Naive thymus-derived CD8-positive, alpha-beta T cell (primary cell): ENCODE measurements around the gene PIR. TPM values are rescaled to one million over a fixed set of nuclear protein-coding genes. Genes with fewer than 3 reads are reported as not detected.

Experiments used
- ATAC-seq, 2 donors: fragments of 150-1000 bp; cut with Tn5 transposase in 1 of 2; sonication (Bioruptor Pico), chemical (Tn5 transposase) in 1 of 2; 1 replicate in 1 of 2; 2 replicates in 1 of 2; pipeline ENCODE4 v1.10.0; 2021; ENCODE audit warnings: mild to moderate bottlenecking in 2 of 2, moderate library complexity in 2 of 2
- POLR2A ChIA-PET: fragments of 350-600 bp; sonication (Branson Sonifier 250); formaldehyde crosslinking; loops from one replicate; lab custom pipeline; 2021; ENCODE audit warnings: antibody characterized with exemption; lab: Charles Lee
- DNase-seq, 10 donors: peaks; one replicate each; pipeline versions ENCODE4 v3.0.0 to v3.0.0-alpha.2; 2020 to 2022
- H3K27ac Mint-ChIP-seq, 10 donors: one replicate each; pipeline ENCODE4 v1.8.0; 2020 to 2022; ENCODE audit warnings: mild to moderate bottlenecking in 10 of 10, mixed read lengths in 10 of 10, moderate library complexity in 4 of 10, inconsistent platforms in 1 of 10
- H3K27me3 Mint-ChIP-seq, 5 donors: one replicate each; pipeline ENCODE4 v1.8.0; 2021 to 2022; ENCODE audit warnings: mixed read lengths in 5 of 5
- H3K36me3 Mint-ChIP-seq, 3 donors: one replicate each; pipeline ENCODE4 v1.8.0; 2020 to 2022; ENCODE audit warnings: mixed read lengths in 3 of 3, mild to moderate bottlenecking in 2 of 3, inconsistent platforms in 1 of 3
- H3K4me1 Mint-ChIP-seq, 4 donors: one replicate each; pipeline ENCODE4 v1.8.0; 2021 to 2022; ENCODE audit warnings: mixed read lengths in 4 of 4
- H3K4me3 Mint-ChIP-seq, 10 donors: one replicate each; pipeline ENCODE4 v1.8.0; 2020 to 2022; ENCODE audit warnings: mild to moderate bottlenecking in 10 of 10, mixed read lengths in 10 of 10, moderate library complexity in 6 of 10, inconsistent platforms in 1 of 10
- H3K9me3 Mint-ChIP-seq, 9 donors: one replicate each; pipeline ENCODE4 v1.8.0; 2020 to 2022; ENCODE audit warnings: mixed read lengths in 9 of 9, mild to moderate bottlenecking in 3 of 9, inconsistent platforms in 1 of 9, moderate library complexity in 1 of 9
- polyA plus RNA-seq, 3 donors: library from polyadenylated mRNA; unstranded; fragments of 300-500 nt; fragmentation: Illumina TruSeq; gene quantifications; one replicate each; pipeline ENCODE4 v1.2.3, GENCODE V29; 2021
- total RNA-seq, 8 experiments: library from RNA in 2 of 8; stranded (reverse) in 2 of 8; gene quantifications; one replicate each; pipeline ENCODE4 v1.2.3 and lab custom pipeline; 2021 to 2026

The PIR gene
- total and polyA plus RNA-seq, 5 experiments from 2014 or later: 0.36 to 0.78 TPM; not detected in 3

DNA sequence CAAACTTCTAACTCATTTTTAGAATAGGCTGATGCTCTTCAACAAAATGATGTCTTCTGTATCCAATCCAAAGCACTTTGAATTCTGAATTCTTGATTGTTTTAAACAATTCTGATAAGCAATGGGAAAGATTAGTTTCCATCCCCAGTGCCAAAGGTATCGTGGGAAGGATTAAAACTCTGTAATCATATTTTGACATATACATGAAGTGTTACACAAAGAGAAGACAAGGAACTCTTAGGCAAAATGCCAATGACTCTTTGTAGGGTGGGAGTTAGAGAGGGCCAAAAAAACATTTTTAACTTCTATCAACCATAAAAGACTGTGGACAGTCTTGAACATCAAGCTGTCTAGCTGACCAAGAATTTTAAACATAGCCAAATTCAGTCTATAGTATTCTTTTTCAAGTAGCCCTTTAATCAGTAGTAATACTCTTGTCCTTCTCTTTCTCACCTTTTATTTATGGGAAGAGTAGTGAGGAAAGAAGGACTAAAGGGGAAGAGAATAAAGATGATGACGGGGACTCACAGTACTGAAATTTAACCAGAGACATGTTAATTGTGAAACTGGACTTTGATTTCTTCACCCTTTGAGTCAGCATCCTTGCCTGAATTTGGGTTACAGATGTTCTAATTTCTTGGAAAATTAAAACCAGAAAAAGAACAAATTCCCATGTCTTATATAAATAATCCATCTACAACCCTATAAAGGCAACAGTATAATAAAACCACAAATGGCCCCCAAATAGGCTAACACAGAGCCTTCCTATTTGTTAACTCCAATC lies 57.1 kb downstream of the PIR start:
- Mint-ChIP-seq H3K36me3 (peaks cover 0 to 13% (median 0%) of the 10 kb centered on the region in 3 donors), H3K4me3 (no peak overlapping the region)

GRCh38 chrX:15434205-15434604 lies 58.9 kb downstream of the PIR start:
- POLR2A ChIA-PET: no interaction called here
- peaks cover 0 to 13% (median 0%) of the 10 kb centered on the region in 3 donors for H3K36me3 Mint-ChIP-seq
- H3K4me1 Mint-ChIP-seq: no peaks in the 10 kb centered on the region
- H3K27ac Mint-ChIP-seq: no peak overlapping the region
- peaks cover 0 to 5% (median 0%) of the 10 kb centered on the region in 9 donors for H3K9me3 Mint-ChIP-seq
- no peak overlapping the region for H3K4me3 Mint-ChIP-seq
- peaks cover 7 to 43% (median 13%) of the 10 kb centered on the region in 5 donors for H3K27me3 Mint-ChIP-seq
- DNase-seq (no peak), ATAC-seq (no peak)

More for the DNA sequence above, 57.1 kb downstream of the PIR start:
- no peak overlapping the region for H3K27ac Mint-ChIP-seq
- no peaks in the 10 kb centered on the region for H3K4me1 Mint-ChIP-seq
- POLR2A ChIA-PET: no interaction called here
- ATAC-seq (no peak), DNase-seq (no peak)
- H3K27me3 Mint-ChIP-seq: peaks cover 11 to 33% (median 13%) of the 10 kb centered on the region in 5 donors
- peaks cover 0 to 5% (median 0%) of the 10 kb centered on the region in 9 donors for H3K9me3 Mint-ChIP-seq

GRCh38 chrX:15430584-15430983 lies 62.5 kb downstream of the PIR start:
- ATAC-seq: no peak
- POLR2A ChIA-PET: no interaction called here
- peaks cover 7 to 37% (median 12%) of the 10 kb centered on the region in 5 donors for H3K27me3 Mint-ChIP-seq
- no peak for DNase-seq
- no peak overlapping the region for H3K4me3 Mint-ChIP-seq
- peak overlapping the region in 1 of 10 donors; percentile 19 for H3K27ac Mint-ChIP-seq
- H3K9me3 Mint-ChIP-seq: peaks cover 0 to 5% (median 0%) of the 10 kb centered on the region in 9 donors
- no peaks in the 10 kb centered on the region for H3K4me1 Mint-ChIP-seq
- peaks cover 0 to 13% (median 0%) of the 10 kb centered on the region in 3 donors for H3K36me3 Mint-ChIP-seq

GRCh38 chrX:15430076-15430475 lies 63.1 kb downstream of the PIR start:
- H3K9me3 Mint-ChIP-seq: peaks cover 0 to 5% (median 0%) of the 10 kb centered on the region in 9 donors
- POLR2A ChIA-PET: no interaction called here
- H3K27me3 Mint-ChIP-seq: peaks cover 7 to 37% (median 12%) of the 10 kb centered on the region in 5 donors
- DNase-seq (no peak), ATAC-seq (no peak)
- H3K4me1 Mint-ChIP-seq: no peaks in the 10 kb centered on the region
- H3K36me3 Mint-ChIP-seq: peaks cover 0 to 13% (median 0%) of the 10 kb centered on the region in 3 donors
- H3K4me3 Mint-ChIP-seq: no peak overlapping the region
- H3K27ac Mint-ChIP-seq: no peak overlapping the region

DNA sequence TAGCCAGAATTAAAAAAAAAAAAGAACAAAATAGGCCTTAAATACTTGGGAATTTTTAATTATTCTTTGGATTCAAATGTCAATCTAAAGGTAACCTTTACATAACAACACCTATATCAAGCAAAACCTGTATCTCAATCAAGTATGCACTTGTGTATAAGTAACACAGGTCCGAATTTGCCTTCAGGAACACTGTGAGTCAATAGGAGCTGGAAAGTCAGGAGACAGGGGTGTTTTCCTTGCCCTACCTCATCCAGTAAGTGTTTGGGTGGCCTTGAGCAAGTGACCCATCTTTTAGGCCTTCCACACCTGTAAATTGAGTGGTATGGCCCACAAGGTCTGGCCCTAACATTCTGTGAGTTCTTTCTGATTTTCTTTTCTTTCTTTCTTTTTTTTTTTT lies 68.1 kb downstream of the PIR start:
- H3K9me3 Mint-ChIP-seq: no peaks in the 10 kb centered on the region
- DNase-seq: no peak
- POLR2A ChIA-PET: no interaction called here
- peaks cover 0 to 1% (median 0%) of the 10 kb centered on the region in 5 donors for H3K27me3 Mint-ChIP-seq
- H3K4me1 Mint-ChIP-seq: no peaks in the 10 kb centered on the region
- no peak for ATAC-seq
- no peak overlapping the region for H3K27ac Mint-ChIP-seq
- H3K4me3 Mint-ChIP-seq: no peak overlapping the region
- no peaks in the 10 kb centered on the region for H3K36me3 Mint-ChIP-seq

GRCh38 chrX:15418707-15419181 lies 74.4 kb downstream of the PIR start:
- no peak overlapping the region for H3K4me3 Mint-ChIP-seq
- ATAC-seq (no peak), DNase-seq (no peak)
- H3K27ac Mint-ChIP-seq: no peak overlapping the region
- no peaks in the 10 kb centered on the region for H3K4me1 Mint-ChIP-seq
- POLR2A ChIA-PET: no interaction called here
- peaks cover 0 to 20% (median 4%) of the 10 kb centered on the region in 9 donors for H3K9me3 Mint-ChIP-seq
- peaks cover 0 to 11% (median 0%) of the 10 kb centered on the region in 3 donors for H3K36me3 Mint-ChIP-seq
- no peaks in the 10 kb centered on the region for H3K27me3 Mint-ChIP-seq

DNA sequence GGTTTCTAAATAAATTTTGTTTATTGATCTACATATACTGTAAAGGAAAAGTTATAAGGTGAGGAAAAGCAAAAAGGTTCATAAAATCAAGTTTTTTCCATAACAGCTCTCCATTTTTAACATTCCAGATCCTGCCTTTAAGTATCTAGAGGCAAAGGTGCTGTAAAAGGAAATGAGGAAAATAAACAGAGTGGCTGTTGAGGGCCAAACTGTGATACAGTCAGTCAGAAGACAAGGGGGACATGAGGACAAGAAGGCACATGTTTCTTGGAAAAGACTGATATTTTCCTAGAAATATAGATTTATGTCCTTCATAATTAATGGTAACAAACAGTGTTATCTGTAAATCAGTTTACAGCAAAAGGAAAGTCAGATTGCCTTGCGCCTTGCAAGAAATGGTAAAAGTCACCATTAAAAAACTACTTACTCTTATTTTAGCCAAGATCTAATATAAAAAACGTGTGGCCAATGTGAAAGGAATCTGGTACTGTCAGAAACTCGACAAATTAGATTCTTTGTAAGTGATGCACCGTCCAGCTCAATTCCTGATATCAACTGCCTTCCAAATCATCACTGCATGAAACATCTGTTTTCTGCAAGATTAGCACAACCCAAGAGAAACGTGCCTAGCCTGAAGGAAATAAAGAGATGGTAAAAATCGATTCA lies 75.0 kb downstream of the PIR start:
- ATAC-seq: no peak
- no peak for DNase-seq
- no peak overlapping the region for H3K4me3 Mint-ChIP-seq
- peaks cover 0 to 3% (median 0%) of the 10 kb centered on the region in 5 donors for H3K27me3 Mint-ChIP-seq
- no peak overlapping the region for H3K27ac Mint-ChIP-seq
- H3K4me1 Mint-ChIP-seq: no peaks in the 10 kb centered on the region
- H3K9me3 Mint-ChIP-seq: peaks cover 0 to 20% (median 4%) of the 10 kb centered on the region in 9 donors
- POLR2A ChIA-PET: no interaction called here
- peaks cover 0 to 11% (median 0%) of the 10 kb centered on the region in 3 donors for H3K36me3 Mint-ChIP-seq

GRCh38 chrX:15416133-15416993 lies 76.8 kb downstream of the PIR start:
- H3K4me3 Mint-ChIP-seq: no peak overlapping the region
- H3K27me3 Mint-ChIP-seq: peaks cover 2 to 12% (median 3%) of the 10 kb centered on the region in 5 donors
- no peak for ATAC-seq
- H3K27ac Mint-ChIP-seq: no peak overlapping the region
- H3K9me3 Mint-ChIP-seq: peaks cover 0 to 20% (median 4%) of the 10 kb centered on the region in 9 donors
- H3K36me3 Mint-ChIP-seq: peaks cover 0 to 11% (median 0%) of the 10 kb centered on the region in 3 donors
- POLR2A ChIA-PET: no interaction called here
- DNase-seq: no peak
- H3K4me1 Mint-ChIP-seq: no peaks in the 10 kb centered on the region

GRCh38 chrX:15413101-15413500 lies 80.0 kb downstream of the PIR start:
- ATAC-seq (no peak), DNase-seq (no peak)
- H3K4me1 Mint-ChIP-seq: no peaks in the 10 kb centered on the region
- no peak overlapping the region for H3K4me3 Mint-ChIP-seq
- peaks cover 2 to 12% (median 4%) of the 10 kb centered on the region in 5 donors for H3K27me3 Mint-ChIP-seq
- no peak overlapping the region for H3K27ac Mint-ChIP-seq
- peaks cover 0 to 11% (median 0%) of the 10 kb centered on the region in 3 donors for H3K36me3 Mint-ChIP-seq
- H3K9me3 Mint-ChIP-seq: peaks cover 0 to 19% (median 4%) of the 10 kb centered on the region in 9 donors
- POLR2A ChIA-PET: no interaction called here

- H3K9me3 Mint-ChIP-seq: peaks cover 0 to 5% (median 0%) of the 10 kb centered on the region in 9 donors
- DNase-seq (no peak), ATAC-seq (no peak)
- POLR2A ChIA-PET: no interaction called here
- no peak overlapping the region for H3K4me3 Mint-ChIP-seq
- peaks cover 2 to 12% (median 4%) of the 10 kb centered on the region in 5 donors for H3K27me3 Mint-ChIP-seq
- no peaks in the 10 kb centered on the region for H3K4me1 Mint-ChIP-seq
- H3K27ac Mint-ChIP-seq: no peak overlapping the region
- no peaks in the 10 kb centered on the region for H3K36me3 Mint-ChIP-seq
Measured at GRCh38 chrX:15410947-15411346, 82.2 kb downstream of the PIR start.

GRCh38 chrX:15410430-15410829 lies 82.7 kb downstream of the PIR start:
- ATAC-seq (no peak), DNase-seq (no peak)
- Mint-ChIP-seq H3K27ac (no peak overlapping the region), H3K4me3 (no peak overlapping the region), H3K9me3 (peaks cover 0 to 5% (median 0%) of the 10 kb centered on the region in 9 donors), H3K27me3 (peaks cover 2 to 12% (median 4%) of the 10 kb centered on the region in 5 donors), H3K4me1 (no peaks in the 10 kb centered on the region), H3K36me3 (no peaks in the 10 kb centered on the region)
- POLR2A ChIA-PET: no interaction called here

GRCh38 chrX:15405846-15406245 lies 87.3 kb downstream of the PIR start:
- Mint-ChIP-seq H3K4me1 (no peaks in the 10 kb centered on the region), H3K27ac (no peak overlapping the region), H3K9me3 (peaks cover 0 to 5% (median 0%) of the 10 kb centered on the region in 9 donors), H3K27me3 (peaks cover 0 to under 1% (median 0%) of the 10 kb centered on the region in 5 donors), H3K36me3 (no peaks in the 10 kb centered on the region), H3K4me3 (no peak overlapping the region)
- POLR2A ChIA-PET: no interaction called here
- no peak for ATAC-seq
- DNase-seq: no peak
